CD14-positive monocyte (primary cell): ENCODE results near the gene SLC52A3. TPM values are rescaled to one million over a fixed set of nuclear protein-coding genes. Genes with fewer than 3 reads are reported as not detected.

Experiments
- DNase-seq, 3 donors: peaks; one replicate each; pipeline ENCODE4 v3.0.0-alpha.2; 2011 to 2022
- H2AFZ ChIP-seq: 2 replicates; pipeline ENCODE4 v1.6.0; 2012; ENCODE audit warnings: mild to moderate bottlenecking, low read depth, low read length, inconsistent platforms; ENCODE audit not compliant: insufficient read depth, poor library complexity, severe bottlenecking
- H3K27ac ChIP-seq, 2 donors: 1 replicate in 1 of 2; 2 replicates in 1 of 2; pipeline ENCODE4 v1.5.1; 2012 to 2013; ENCODE audit warnings: low read length in 2 of 2, control low read depth in 1 of 2, inconsistent platforms in 1 of 2, low read depth in 1 of 2, mild to moderate bottlenecking in 1 of 2
- H3K27me3 ChIP-seq, 2 donors: one replicate each; pipeline versions ENCODE4 v1.6.0 to v1.6.1; 2011 to 2013; ENCODE audit warnings: low read length in 2 of 2; ENCODE audit not compliant: control insufficient read depth in 2 of 2, insufficient read depth in 2 of 2
- H3K36me3 ChIP-seq, 2 donors: replicated peaks in 1 of 2; 1 replicate in 1 of 2; 2 replicates in 1 of 2; pipeline versions ENCODE4 v1.5.1 to v1.6.1; 2012 to 2013; ENCODE audit warnings: low read length in 2 of 2, control low read depth in 1 of 2, inconsistent platforms in 1 of 2, mild to moderate bottlenecking in 1 of 2; ENCODE audit not compliant: insufficient read depth in 2 of 2, control insufficient read depth in 1 of 2
- H3K4me1 ChIP-seq, 2 donors: 1 replicate in 1 of 2; 2 replicates in 1 of 2; pipeline versions ENCODE4 v1.5.1 to v1.6.1; 2012 to 2013; ENCODE audit warnings: low read length in 2 of 2, control low read depth in 1 of 2, inconsistent platforms in 1 of 2, mild to moderate bottlenecking in 1 of 2, moderate library complexity in 1 of 2; ENCODE audit not compliant: insufficient read depth in 2 of 2, control insufficient read depth in 1 of 2
- H3K4me2 ChIP-seq: replicated peaks from 2 replicates; pipeline ENCODE3; 2012; ENCODE audit warnings: low read length, moderate library complexity, mild to moderate bottlenecking; ENCODE audit not compliant: poor library complexity, severe bottlenecking; ENCODE audit errors: extremely low read depth
- H3K4me3 ChIP-seq, 3 experiments: fragments of 200-600 bp in 1 of 3; sonication (generic) in 1 of 3; replicated peaks in 1 of 3; 1 replicate in 2 of 3; 2 replicates in 1 of 3; pipeline ENCODE4 v1.5.1; 2011 to 2013; ENCODE audit warnings: low read length in 3 of 3, mild to moderate bottlenecking in 3 of 3, control low read depth in 2 of 3, low read depth in 2 of 3, inconsistent platforms in 1 of 3, moderate library complexity in 1 of 3
- H3K79me2 ChIP-seq: 2 replicates; pipeline ENCODE4 v1.6.0; 2012; ENCODE audit warnings: mild to moderate bottlenecking, control low read depth, inconsistent platforms, low read length, moderate library complexity; ENCODE audit not compliant: insufficient read depth
- H3K9ac ChIP-seq: 2 replicates; pipeline ENCODE4 v1.6.0; 2017; ENCODE audit warnings: low read length, mild to moderate bottlenecking; ENCODE audit not compliant: insufficient read depth, poor library complexity, severe bottlenecking
- H3K9me3 ChIP-seq, 2 donors: replicated peaks in 1 of 2; 1 replicate in 1 of 2; 2 replicates in 1 of 2; pipeline versions ENCODE4 v1.5.1 to v1.6.1; 2012 to 2013; ENCODE audit warnings: low read length in 2 of 2, control low read depth in 1 of 2; ENCODE audit not compliant: control insufficient read depth in 1 of 2, insufficient read depth in 1 of 2
- H4K20me1 ChIP-seq: 2 replicates; pipeline ENCODE4 v1.6.0; 2012; ENCODE audit warnings: mild to moderate bottlenecking, low read length, control low read depth, moderate library complexity; ENCODE audit not compliant: insufficient read depth
- H3K27ac Mint-ChIP-seq, 7 donors: one replicate each; pipeline ENCODE4 v1.8.0; 2020; ENCODE audit warnings: mild to moderate bottlenecking in 7 of 7, mixed read lengths in 7 of 7, moderate library complexity in 6 of 7, inconsistent platforms in 2 of 7
- H3K27me3 Mint-ChIP-seq, 3 donors: one replicate each; pipeline ENCODE4 v1.8.0; 2021 to 2022; ENCODE audit warnings: low read depth in 3 of 3, mild to moderate bottlenecking in 3 of 3, mixed read lengths in 3 of 3, moderate library complexity in 3 of 3, inconsistent platforms in 1 of 3
- H3K36me3 Mint-ChIP-seq, 2 donors: one replicate each; pipeline ENCODE4 v1.8.0; 2020; ENCODE audit warnings: mixed read lengths in 2 of 2, inconsistent platforms in 1 of 2, mild to moderate bottlenecking in 1 of 2
- H3K4me1 Mint-ChIP-seq: one replicate; pipeline ENCODE4 v1.8.0; 2020; ENCODE audit warnings: mild to moderate bottlenecking, mixed read lengths
- H3K4me3 Mint-ChIP-seq, 2 donors: one replicate each; pipeline ENCODE4 v1.8.0; 2020; ENCODE audit warnings: mild to moderate bottlenecking in 2 of 2, mixed read lengths in 2 of 2, moderate library complexity in 1 of 2
- H3K9me3 Mint-ChIP-seq, 7 donors: one replicate each; pipeline ENCODE4 v1.8.0; 2020 to 2022; ENCODE audit warnings: mixed read lengths in 7 of 7, mild to moderate bottlenecking in 6 of 7, moderate library complexity in 6 of 7, inconsistent platforms in 2 of 7
- WGBS: methylation state at CpG from one replicate; pipeline ENCODE4 v1.1.5; 2013; ENCODE audit warnings: missing lambda C conversion rate; ENCODE audit not compliant: insufficient coverage; 5-methylcytosine and 5-hydroxymethylcytosine counted together
- intact Hi-C, 2 donors: fragments of 100-400 bp; cut with micrococcal nuclease; formaldehyde crosslinking; loops; one replicate each; pipeline versions ENCODE4 v1.15.0 to v1.15.1; 2023
- polyA plus RNA-seq, 3 donors: library from polyadenylated mRNA; depleted of rRNA in 1 of 3; unstranded in 2 of 3; stranded (reverse) in 1 of 3; fragments of 300-500 nt in 2 of 3; fragments of >200 nt in 1 of 3; fragmentation: Illumina TruSeq in 2 of 3; gene quantifications; 1 replicate in 2 of 3; 2 replicates in 1 of 3; pipeline ENCODE4 v1.2.3, GENCODE V29; 2012 to 2021
- TF ChIP-seq, protein P1 (sequence below): fragments of 200-600 bp; IDR thresholded peaks from one replicate; pipeline ENCODE4 v1.8.0; 2022; ENCODE audit warnings: antibody characterized with exemption, mild to moderate bottlenecking

Gene SLC52A3
- polyA plus RNA-seq, 3 donors, result not detected

DNA sequence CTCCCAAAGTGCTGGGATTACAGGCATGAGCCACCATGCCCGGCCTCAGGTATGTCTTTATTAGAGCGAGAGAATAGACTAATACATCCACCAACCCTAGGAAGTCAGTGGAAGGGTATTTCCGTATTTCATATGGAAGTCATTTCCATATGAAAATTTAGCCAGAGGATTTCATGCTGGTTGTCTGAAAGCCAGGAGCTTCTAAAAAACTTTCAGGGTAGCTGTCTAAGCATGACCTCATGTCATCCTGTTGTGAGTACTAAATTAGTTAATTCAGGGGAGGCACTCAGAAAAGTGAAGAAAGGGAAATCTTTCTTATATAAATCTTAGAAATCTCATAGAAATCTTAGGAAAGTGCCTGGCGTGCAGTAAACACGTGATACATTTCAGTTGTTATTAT, 16.5 kb downstream of the SLC52A3 start:
- Mint-ChIP-seq H3K36me3 (no peaks in the 10 kb centered on the region), H3K4me1 (peaks cover 4% of the 10 kb centered on the region), H3K27me3 (peaks cover 0 to 6% (median 2%) of the 10 kb centered on the region in 3 donors), H3K4me3 (no peak overlapping the region), H3K27ac (no peak overlapping the region), H3K9me3 (peaks cover 0 to 5% (median 3%) of the 10 kb centered on the region in 7 donors)
- H3K27me3 ChIP-seq, result no peaks in the 10 kb centered on the region
- H3K9me3 ChIP-seq, result peaks cover 0 to 4% of the 10 kb centered on the region in 2 donors
- no peak for DNase-seq
- TF ChIP-seq, protein P1, sequence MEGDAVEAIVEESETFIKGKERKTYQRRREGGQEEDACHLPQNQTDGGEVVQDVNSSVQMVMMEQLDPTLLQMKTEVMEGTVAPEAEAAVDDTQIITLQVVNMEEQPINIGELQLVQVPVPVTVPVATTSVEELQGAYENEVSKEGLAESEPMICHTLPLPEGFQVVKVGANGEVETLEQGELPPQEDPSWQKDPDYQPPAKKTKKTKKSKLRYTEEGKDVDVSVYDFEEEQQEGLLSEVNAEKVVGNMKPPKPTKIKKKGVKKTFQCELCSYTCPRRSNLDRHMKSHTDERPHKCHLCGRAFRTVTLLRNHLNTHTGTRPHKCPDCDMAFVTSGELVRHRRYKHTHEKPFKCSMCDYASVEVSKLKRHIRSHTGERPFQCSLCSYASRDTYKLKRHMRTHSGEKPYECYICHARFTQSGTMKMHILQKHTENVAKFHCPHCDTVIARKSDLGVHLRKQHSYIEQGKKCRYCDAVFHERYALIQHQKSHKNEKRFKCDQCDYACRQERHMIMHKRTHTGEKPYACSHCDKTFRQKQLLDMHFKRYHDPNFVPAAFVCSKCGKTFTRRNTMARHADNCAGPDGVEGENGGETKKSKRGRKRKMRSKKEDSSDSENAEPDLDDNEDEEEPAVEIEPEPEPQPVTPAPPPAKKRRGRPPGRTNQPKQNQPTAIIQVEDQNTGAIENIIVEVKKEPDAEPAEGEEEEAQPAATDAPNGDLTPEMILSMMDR, result no peak
- H3K27ac ChIP-seq, result no peak overlapping the region
- H3K36me3 ChIP-seq, result no peaks in the 10 kb centered on the region
- no CpG with 5 or more reads among the region's 5 CpGs for WGBS
- no peaks in the 10 kb centered on the region for H3K4me1 ChIP-seq
- no peaks in the 10 kb centered on the region for H3K79me2 ChIP-seq
- H2AFZ ChIP-seq, result no peak overlapping the region
- no peaks in the 10 kb centered on the region for H4K20me1 ChIP-seq
- no peak overlapping the region for H3K4me3 ChIP-seq
- H3K4me2 ChIP-seq, result no peak overlapping the region
- intact Hi-C loops, result no loop called here
- no peak overlapping the region for H3K9ac ChIP-seq

DNA sequence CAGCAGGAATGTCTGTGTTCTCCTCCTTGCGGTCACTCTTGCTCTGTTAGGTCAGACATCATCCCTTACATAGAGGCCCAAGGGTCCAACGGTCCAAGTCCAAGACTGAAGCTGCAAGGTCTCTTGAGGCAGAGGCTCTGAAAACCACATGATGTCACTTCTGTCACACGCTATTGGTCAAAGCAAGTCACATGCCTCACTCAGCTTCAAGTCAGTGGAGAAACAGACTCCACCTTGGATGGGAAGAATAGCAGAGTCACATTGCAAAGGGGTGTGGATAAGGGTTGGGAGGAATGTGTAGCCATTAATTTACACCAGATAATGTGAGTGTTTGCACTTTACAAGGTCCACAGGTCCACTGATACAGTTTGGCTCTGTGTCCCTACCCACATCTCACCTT, 17.5 kb downstream of the SLC52A3 start:
- H3K4me3 Mint-ChIP-seq, result no peak overlapping the region
- H3K9me3 Mint-ChIP-seq, result peaks cover 0 to 14% (median 6%) of the 10 kb centered on the region in 7 donors
- Histone ChIP-seq H2AFZ (no peak overlapping the region), H3K9ac (no peak overlapping the region), H3K4me1 (no peaks in the 10 kb centered on the region), H3K79me2 (no peaks in the 10 kb centered on the region), H3K36me3 (no peaks in the 10 kb centered on the region), H3K27ac (no peak overlapping the region), H3K27me3 (no peaks in the 10 kb centered on the region), H3K9me3 (peaks cover 9% of the 10 kb centered on the region in 2 donors), H3K4me3 (no peak overlapping the region), H3K4me2 (no peak overlapping the region), H4K20me1 (no peaks in the 10 kb centered on the region)
- WGBS, result 100% methylated on average over 2 of the region's 3 CpGs
- intact Hi-C loops, result no loop called here
- peaks cover 4% of the 10 kb centered on the region for H3K4me1 Mint-ChIP-seq
- DNase-seq, result no peak
- no peaks in the 10 kb centered on the region for H3K36me3 Mint-ChIP-seq
- TF ChIP-seq, protein P1, result no peak
- H3K27ac Mint-ChIP-seq, result no peak overlapping the region
- H3K27me3 Mint-ChIP-seq, result peaks cover 0 to 7% (median 2%) of the 10 kb centered on the region in 3 donors
